GM18867 (cell line): ENCODE results near the gene NTRK3.

Experiments used
- ATAC-seq: cut with Tn5 transposase; IDR thresholded peaks from one replicate; pipeline ENCODE4 v1.9.1; 2021; ENCODE audit warnings: mild to moderate bottlenecking, moderate library complexity; ENCODE audit not compliant: unreplicated experiment

Gene NTRK3

DNA sequence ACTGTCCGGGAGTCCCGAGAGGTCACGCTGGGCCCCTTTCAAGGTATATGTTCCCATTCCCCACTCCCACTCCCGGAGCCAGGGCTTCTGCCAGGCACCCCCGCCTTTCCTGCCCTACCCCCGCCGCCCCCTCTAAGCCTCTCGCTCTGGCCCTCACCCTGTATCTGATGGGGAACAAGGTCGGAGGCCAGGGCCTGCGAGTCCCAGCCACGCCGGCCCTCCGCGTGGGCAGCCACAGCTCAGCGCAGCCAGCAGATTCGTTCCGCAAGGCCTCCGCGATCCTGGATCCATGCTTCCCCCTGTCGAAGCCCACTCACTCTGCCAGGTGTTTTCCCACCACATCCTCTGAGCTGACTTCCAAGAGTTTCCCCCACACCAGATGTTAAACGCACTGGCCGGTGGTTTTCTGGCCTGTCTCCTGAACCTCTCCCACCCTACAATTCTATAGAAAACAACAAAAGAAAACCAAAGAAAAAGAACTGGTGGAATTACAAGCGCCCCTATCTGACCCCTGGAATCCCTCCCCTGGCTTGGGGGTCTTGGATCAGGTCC is 303.7 kb downstream of the NTRK3 start:
- ATAC-seq = no peak

GRCh38 chr15:87949575-87950223 is 306.8 kb downstream of the NTRK3 start:
- ATAC-seq = no peak

DNA sequence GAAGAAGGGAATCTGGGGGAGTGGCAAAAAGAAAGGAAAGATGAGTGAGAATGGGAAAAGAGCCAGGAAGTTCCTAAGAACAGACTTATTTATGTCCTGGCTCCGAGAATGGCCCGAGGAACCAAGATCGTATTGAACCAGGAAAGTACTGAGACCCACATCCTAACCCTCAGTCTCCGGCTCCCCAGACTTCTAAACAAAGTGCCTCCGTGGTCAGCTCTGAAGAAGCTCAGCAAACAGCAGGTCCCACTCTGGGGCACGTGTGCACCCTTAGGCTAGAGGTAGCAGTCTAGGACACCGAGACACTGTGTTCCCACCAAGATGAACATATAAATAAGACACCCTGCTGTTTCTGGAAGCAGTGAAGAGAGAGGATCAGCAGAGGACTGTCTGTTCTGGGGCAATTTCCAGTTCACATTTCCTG is 307.4 kb downstream of the NTRK3 start:
- no peak for ATAC-seq

- ATAC-seq = no peak
Observed at GRCh38 chr15:87947560-87947959, 309.0 kb downstream of the NTRK3 start.

- no peak for ATAC-seq
Observed at GRCh38 chr15:87945246-87945645, 311.3 kb downstream of the NTRK3 start.

DNA sequence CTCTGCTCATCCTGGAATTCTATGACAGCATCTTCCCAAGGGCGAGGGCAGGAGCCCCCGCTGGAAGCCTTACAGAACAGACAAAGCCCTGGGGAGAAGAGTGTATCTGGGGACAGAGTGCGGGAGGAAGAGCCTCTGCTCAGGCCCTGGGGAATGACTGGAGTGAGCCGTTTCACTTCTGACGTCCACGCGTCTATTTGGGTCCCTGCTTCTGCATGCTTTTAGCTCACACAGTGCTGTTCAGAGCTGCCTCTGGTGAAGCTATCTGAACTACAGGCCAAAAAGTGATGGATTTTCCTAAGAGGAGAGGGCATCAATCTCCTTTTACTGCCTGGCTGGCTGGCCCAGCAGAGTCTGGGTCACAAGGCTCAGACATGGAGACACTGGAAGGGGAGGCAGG is 311.8 kb downstream of the NTRK3 start:
- no peak for ATAC-seq

DNA sequence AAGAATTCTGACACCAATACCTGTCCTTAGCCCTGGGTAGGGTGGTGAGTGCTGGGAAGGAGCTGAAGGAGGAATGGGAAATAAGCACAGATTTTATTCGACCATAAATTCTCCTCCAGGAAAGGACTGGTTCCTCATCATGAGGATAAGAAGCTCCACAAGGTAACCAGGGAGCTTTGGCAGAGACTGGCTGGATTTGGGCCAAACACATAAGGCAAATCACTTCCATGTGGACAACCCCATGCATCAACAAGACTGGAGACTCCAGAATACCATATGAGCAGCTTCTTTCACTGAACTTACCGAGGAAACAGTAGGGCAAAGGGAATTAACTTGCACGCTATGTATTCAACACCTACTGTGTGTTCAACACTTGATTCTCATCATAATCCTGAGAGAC is 312.5 kb downstream of the NTRK3 start:
- ATAC-seq = no peak

- no peak for ATAC-seq
Observed at GRCh38 chr15:87943626-87944025, 312.9 kb downstream of the NTRK3 start.

GRCh38 chr15:87942316-87942715 is 314.2 kb downstream of the NTRK3 start:
- ATAC-seq = no peak

- ATAC-seq = no peak
Observed at GRCh38 chr15:87941606-87942005, 314.9 kb downstream of the NTRK3 start.

DNA sequence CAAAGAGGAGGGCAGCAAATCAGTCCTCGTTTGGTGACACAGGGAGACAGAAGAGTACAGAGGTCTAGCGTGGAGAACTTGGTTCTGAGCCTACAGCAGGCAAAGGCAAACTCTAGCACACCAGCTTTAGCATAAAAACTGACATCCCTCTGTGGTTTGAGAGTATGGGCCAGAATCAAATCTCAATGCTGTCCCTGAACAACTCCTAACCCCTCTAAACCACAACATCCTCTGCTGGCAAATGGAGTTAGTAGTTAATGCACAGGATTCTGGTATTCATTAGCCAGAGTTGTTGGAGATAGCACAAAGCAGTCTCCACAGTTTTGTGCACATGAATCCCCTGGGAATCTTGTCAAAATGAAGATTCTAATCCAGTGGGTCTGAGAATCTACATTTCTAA is 315.8 kb downstream of the NTRK3 start:
- no peak for ATAC-seq

DNA sequence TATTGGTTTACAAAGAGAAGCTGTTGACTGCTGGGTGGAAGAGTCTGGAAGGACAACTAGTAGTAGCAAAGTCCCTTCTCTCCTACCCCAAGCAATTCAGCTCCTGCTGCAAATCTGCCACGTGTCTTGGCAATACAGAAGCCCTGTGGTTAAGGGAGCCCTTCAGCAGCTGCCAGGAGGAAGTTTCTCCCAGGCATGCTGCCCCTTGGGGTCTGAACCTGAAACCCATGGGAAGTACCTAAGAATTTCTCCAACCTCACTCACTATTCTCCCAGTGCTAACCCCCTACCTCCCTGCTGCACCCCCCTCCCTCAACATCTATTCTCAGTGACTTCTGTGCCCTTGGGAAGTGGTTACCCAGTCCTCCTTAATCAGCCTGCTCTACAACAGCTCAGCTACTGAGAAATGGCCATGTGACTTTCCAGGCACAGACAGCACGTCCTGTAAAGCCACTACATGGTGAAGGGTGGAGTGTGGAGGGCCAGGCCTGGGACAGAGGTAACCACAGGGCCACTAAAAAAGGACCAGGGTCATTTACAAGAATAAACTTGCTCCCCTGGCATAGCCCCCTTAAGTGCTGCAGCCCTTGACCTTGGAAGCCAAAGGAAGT is 316.6 kb downstream of the NTRK3 start:
- ATAC-seq = no peak

- ATAC-seq = no peak
Observed at GRCh38 chr15:87938031-87938430, 318.5 kb downstream of the NTRK3 start.

GRCh38 chr15:87935583-87935982 is 321.0 kb downstream of the NTRK3 start:
- no peak for ATAC-seq

DNA sequence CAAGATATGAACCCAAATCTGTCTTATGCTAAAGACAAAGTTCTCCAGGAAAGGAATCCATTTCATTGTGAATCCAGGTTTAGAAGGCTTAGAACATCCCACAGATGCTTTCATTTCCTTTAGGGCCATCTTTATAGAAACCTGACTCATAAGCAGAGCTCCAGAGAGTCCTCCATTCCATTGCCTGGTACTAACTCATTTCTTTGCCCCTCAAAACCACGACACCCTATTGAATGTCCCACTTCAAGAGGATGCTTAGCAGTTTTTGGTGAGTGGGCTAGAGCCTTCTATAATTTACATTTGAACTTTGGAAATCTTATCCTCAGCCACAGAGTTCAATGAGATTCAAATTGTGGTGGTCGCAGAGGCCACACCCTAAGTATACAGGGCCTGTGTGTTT is 325.0 kb downstream of the NTRK3 start:
- ATAC-seq = no peak

GRCh38 chr15:87930457-87930856 is 326.1 kb downstream of the NTRK3 start:
- no peak for ATAC-seq

GRCh38 chr15:87929841-87930240 is 326.7 kb downstream of the NTRK3 start:
- ATAC-seq = no peak

GRCh38 chr15:87924433-87924832 is 332.1 kb downstream of the NTRK3 start:
- no peak for ATAC-seq

GRCh38 chr15:87919064-87919463 is 337.5 kb downstream of the NTRK3 start:
- ATAC-seq = no peak

GRCh38 chr15:87917480-87917879 is 339.1 kb downstream of the NTRK3 start:
- no peak for ATAC-seq

DNA sequence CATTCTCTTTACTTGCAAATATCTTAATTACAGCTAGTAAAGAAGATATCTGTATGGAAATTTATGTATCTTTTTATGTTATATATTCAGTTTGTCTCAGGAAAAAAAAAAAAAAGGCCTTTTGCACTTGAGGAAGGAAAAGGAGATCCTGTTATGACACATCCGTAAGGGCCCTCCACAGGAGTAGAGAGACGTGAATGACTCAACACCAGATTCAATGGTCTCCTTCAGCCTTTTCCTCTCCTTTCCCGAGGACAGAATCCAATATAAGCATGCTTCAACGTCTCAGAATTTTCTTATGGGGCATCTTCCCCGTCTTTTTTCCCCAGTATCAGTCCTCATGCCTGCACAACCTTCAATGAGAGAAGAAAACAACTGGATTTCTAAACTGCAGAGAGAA is 340.3 kb downstream of the NTRK3 start:
- ATAC-seq = no peak

DNA sequence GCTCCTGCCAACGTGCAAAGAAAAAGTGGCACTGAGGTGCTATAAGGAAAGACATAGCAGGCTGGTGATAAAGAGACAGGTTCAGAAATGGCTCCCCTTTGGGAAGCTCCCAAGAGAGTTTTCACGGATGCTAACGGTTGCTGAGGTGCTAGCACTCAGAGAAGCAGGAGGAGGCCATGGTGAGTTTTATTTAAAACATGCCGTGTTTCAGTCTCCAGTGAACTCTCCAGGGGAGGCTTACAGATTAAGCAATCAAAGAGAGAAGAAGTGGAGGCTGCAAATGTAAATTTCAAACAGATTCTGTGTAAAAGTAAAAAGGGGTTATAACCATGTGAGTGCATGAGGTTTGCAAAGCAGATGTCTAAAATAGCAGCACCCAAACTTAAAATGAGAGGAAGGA is 346.2 kb downstream of the NTRK3 start:
- ATAC-seq = no peak
